Neural cell (in vitro differentiated cells): ENCODE results near the gene TAS2R5. TPM values are rescaled to one million over a fixed set of nuclear protein-coding genes. Genes with fewer than 3 reads are reported as not detected.

Source experiments
- H2AFZ ChIP-seq: fragments of 200-600, 300-800 bp; sonication (generic), shearing (Covaris generic); 2 replicates; pipeline ENCODE4 v1.6.0; 2014; ENCODE audit warnings: low read depth, mild to moderate bottlenecking, antibody characterized with exemption, low read length, moderate library complexity
- H3F3A ChIP-seq: fragments of 200-600 bp; shearing (Covaris generic); 2 replicates; pipeline ENCODE4 v1.6.1; 2016; ENCODE audit warnings: mild to moderate bottlenecking, moderate library complexity, mixed read lengths, antibody characterized with exemption, low read length; ENCODE audit not compliant: insufficient read depth, poor library complexity, severe bottlenecking
- H3K27ac ChIP-seq: fragments of 200-600, 300-800 bp; sonication (generic), shearing (Covaris generic); 2 replicates; pipeline ENCODE4 v1.5.1; 2014; ENCODE audit warnings: mild to moderate bottlenecking, low read length, moderate library complexity
- H3K27me3 ChIP-seq: fragments of 300-800, 200-600 bp; sonication (generic), shearing (Covaris generic); 2 replicates; pipeline ENCODE4 v1.6.0; 2014; ENCODE audit warnings: mild to moderate bottlenecking, low read depth, low read length, moderate library complexity; ENCODE audit not compliant: insufficient read depth
- H3K36me3 ChIP-seq: fragments of 300-800, 200-600 bp; sonication (generic), shearing (Covaris generic); 2 replicates; pipeline ENCODE4 v1.5.1; 2014; ENCODE audit warnings: mild to moderate bottlenecking, antibody characterized with exemption, low read length, moderate library complexity; ENCODE audit not compliant: insufficient read depth
- H3K4me2 ChIP-seq: fragments of 300-800, 200-600 bp; sonication (generic), shearing (Covaris generic); 2 replicates; pipeline ENCODE4 v1.6.0; 2014; ENCODE audit warnings: mild to moderate bottlenecking, low read length
- H3K4me3 ChIP-seq: fragments of 300-800, 200-600 bp; sonication (generic), shearing (Covaris generic); 2 replicates; pipeline ENCODE4 v1.5.1; 2014; ENCODE audit warnings: mild to moderate bottlenecking, low read length, moderate library complexity
- H3K79me2 ChIP-seq: fragments of 200-600 bp; shearing (Covaris generic); replicated peaks from 2 replicates; pipeline ENCODE4 v1.6.0; 2014; ENCODE audit warnings: mild to moderate bottlenecking, low read length, moderate library complexity; ENCODE audit not compliant: insufficient read depth
- H3K9ac ChIP-seq: fragments of 300-800, 200-600 bp; sonication (generic), shearing (Covaris generic); 2 replicates; pipeline ENCODE4 v1.6.1; 2016; ENCODE audit warnings: mild to moderate bottlenecking, low read length, mixed read lengths
- H3K9me2 ChIP-seq: fragments of 200-600 bp; shearing (Covaris generic); 2 replicates; pipeline ENCODE4 v1.6.1; 2016; ENCODE audit warnings: mild to moderate bottlenecking, low read length, mixed read lengths; ENCODE audit not compliant: insufficient read depth
- H3K9me3 ChIP-seq: fragments of 200-600, 300-800 bp; sonication (generic), shearing (Covaris generic); 2 replicates; pipeline ENCODE4 v1.6.1; 2016; ENCODE audit warnings: mild to moderate bottlenecking, mixed run types, low read length, moderate library complexity, mixed read lengths
- H4K20me1 ChIP-seq: fragments of 200-600 bp; shearing (Covaris generic); 2 replicates; pipeline ENCODE4 v1.6.1; 2016; ENCODE audit warnings: mild to moderate bottlenecking, mixed run types; ENCODE audit not compliant: insufficient read depth
- EP300 ChIP-seq: fragments of 450-650 bp; conservative IDR thresholded peaks from 2 replicates; pipeline ENCODE4 v1.6.1; 2014; ENCODE audit warnings: antibody characterized with exemption, mild to moderate bottlenecking, moderate library complexity; ENCODE audit not compliant: poor library complexity, severe bottlenecking
- EZH2 ChIP-seq: fragments of 200-600, 300-800 bp; shearing (Covaris generic), sonication (generic); IDR thresholded peaks from 2 replicates; pipeline ENCODE4 v1.6.1; 2014; ENCODE audit warnings: antibody characterized with exemption, low read length, borderline replicate concordance, mild to moderate bottlenecking; ENCODE audit not compliant: insufficient read depth, poor library complexity, severe bottlenecking
- MXI1 ChIP-seq: fragments of 450-650 bp; conservative IDR thresholded peaks from 2 replicates; pipeline ENCODE4 v1.6.1; 2014; ENCODE audit warnings: antibody characterized with exemption, mild to moderate bottlenecking; ENCODE audit not compliant: poor library complexity, severe bottlenecking
- POLR2AphosphoS5 ChIP-seq: IDR thresholded peaks from 2 replicates; pipeline ENCODE4 v1.6.1; 2012
- RAD21 ChIP-seq: fragments of 450-650 bp; conservative IDR thresholded peaks from 2 replicates; pipeline ENCODE4 v1.6.1; 2014; ENCODE audit warnings: antibody characterized with exemption, mild to moderate bottlenecking, moderate library complexity
- SMC3 ChIP-seq: fragments of 450-650 bp; conservative IDR thresholded peaks from 2 replicates; pipeline ENCODE4 v1.6.1; 2014; ENCODE audit warnings: antibody characterized with exemption, mild to moderate bottlenecking, moderate library complexity; ENCODE audit not compliant: poor library complexity
- TAF1 ChIP-seq: IDR thresholded peaks from 2 replicates; pipeline ENCODE4 v1.6.1; 2012; ENCODE audit warnings: low read depth
- polyA plus RNA-seq: library from polyadenylated mRNA; depleted of rRNA; stranded (reverse); fragments of >200 nt; gene quantifications from 2 replicates; pipeline ENCODE4 v1.2.3, GENCODE V29; 2014
- TF ChIP-seq, protein P1 (sequence below): IDR thresholded peaks from 2 replicates; pipeline ENCODE4 v1.6.1; 2012; ENCODE audit warnings: borderline replicate concordance
- TF ChIP-seq, protein P2 (sequence below): fragments of 450-650 bp; IDR thresholded peaks from 2 replicates; pipeline ENCODE4 v1.5.1; 2014; ENCODE audit warnings: antibody characterized with exemption, mild to moderate bottlenecking, moderate library complexity; ENCODE audit not compliant: poor library complexity, severe bottlenecking

The TAS2R5 gene
- polyA plus RNA-seq, 1 donor from 2014 or later, result 5.1 TPM

DNA sequence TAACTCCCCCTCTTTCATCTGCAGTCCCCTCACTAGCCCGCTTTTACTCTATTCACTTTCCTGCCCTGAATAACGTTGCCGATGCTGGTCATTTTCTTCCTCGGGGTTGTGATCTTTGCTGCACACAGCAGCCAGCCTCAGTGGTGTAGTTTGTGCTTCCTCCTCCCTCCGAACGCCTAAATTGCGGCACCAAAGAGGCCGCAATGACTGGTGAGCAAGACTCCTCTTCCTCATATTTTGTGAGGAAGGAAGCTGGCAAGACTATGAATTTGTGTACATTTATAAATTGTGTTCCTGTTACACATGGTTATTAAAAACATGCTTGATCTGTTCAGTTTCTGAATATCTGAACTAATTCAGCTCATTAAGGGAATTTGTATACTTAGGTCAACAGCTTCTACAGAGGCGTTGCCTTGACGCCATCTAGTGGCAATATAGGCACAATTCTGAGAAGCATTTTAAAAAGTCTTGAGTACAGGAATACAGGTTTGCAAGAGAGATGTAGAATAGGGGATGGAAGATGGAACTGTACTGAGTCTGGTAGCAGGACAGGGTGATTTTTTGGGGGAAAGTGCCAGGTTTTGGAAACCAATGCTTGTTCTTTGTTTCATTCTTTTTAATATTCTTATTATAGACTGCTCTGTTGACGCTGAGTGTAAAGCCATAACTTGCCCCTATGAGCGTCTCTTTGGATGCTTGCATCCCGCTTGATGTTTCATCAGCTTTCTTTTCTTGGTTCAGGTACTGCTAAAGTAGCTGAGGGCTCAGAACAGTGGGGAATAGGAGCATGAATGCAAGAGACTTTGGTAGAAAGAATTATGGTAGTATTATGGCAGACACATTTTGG lies 4.1 kb upstream of the TAS2R5 start:
- Histone ChIP-seq H3K27me3 (no peaks in the 10 kb centered on the region), H3K4me3 (no peak overlapping the region), H3F3A (no peaks in the 10 kb centered on the region), H3K9me3 (no peaks in the 10 kb centered on the region), H3K9ac (no peak overlapping the region), H3K9me2 (no peaks in the 10 kb centered on the region), H3K4me2 (no peak overlapping the region), H3K36me3 (no peaks in the 10 kb centered on the region), H3K27ac (no peak overlapping the region), H3K79me2 (no peaks in the 10 kb centered on the region), H4K20me1 (no peaks in the 10 kb centered on the region), H2AFZ (no peak overlapping the region)
- TF ChIP-seq RAD21 (peak; percentile 63), SMC3 (peak; percentile 64), POLR2AphosphoS5 (no peak), TAF1 (no peak), EP300 (no peak), EZH2 (no peak)
- TF ChIP-seq, protein P1, sequence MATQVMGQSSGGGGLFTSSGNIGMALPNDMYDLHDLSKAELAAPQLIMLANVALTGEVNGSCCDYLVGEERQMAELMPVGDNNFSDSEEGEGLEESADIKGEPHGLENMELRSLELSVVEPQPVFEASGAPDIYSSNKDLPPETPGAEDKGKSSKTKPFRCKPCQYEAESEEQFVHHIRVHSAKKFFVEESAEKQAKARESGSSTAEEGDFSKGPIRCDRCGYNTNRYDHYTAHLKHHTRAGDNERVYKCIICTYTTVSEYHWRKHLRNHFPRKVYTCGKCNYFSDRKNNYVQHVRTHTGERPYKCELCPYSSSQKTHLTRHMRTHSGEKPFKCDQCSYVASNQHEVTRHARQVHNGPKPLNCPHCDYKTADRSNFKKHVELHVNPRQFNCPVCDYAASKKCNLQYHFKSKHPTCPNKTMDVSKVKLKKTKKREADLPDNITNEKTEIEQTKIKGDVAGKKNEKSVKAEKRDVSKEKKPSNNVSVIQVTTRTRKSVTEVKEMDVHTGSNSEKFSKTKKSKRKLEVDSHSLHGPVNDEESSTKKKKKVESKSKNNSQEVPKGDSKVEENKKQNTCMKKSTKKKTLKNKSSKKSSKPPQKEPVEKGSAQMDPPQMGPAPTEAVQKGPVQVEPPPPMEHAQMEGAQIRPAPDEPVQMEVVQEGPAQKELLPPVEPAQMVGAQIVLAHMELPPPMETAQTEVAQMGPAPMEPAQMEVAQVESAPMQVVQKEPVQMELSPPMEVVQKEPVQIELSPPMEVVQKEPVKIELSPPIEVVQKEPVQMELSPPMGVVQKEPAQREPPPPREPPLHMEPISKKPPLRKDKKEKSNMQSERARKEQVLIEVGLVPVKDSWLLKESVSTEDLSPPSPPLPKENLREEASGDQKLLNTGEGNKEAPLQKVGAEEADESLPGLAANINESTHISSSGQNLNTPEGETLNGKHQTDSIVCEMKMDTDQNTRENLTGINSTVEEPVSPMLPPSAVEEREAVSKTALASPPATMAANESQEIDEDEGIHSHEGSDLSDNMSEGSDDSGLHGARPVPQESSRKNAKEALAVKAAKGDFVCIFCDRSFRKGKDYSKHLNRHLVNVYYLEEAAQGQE, result no peak
- TF ChIP-seq, protein P2, sequence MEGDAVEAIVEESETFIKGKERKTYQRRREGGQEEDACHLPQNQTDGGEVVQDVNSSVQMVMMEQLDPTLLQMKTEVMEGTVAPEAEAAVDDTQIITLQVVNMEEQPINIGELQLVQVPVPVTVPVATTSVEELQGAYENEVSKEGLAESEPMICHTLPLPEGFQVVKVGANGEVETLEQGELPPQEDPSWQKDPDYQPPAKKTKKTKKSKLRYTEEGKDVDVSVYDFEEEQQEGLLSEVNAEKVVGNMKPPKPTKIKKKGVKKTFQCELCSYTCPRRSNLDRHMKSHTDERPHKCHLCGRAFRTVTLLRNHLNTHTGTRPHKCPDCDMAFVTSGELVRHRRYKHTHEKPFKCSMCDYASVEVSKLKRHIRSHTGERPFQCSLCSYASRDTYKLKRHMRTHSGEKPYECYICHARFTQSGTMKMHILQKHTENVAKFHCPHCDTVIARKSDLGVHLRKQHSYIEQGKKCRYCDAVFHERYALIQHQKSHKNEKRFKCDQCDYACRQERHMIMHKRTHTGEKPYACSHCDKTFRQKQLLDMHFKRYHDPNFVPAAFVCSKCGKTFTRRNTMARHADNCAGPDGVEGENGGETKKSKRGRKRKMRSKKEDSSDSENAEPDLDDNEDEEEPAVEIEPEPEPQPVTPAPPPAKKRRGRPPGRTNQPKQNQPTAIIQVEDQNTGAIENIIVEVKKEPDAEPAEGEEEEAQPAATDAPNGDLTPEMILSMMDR, result peak; percentile 74

DNA sequence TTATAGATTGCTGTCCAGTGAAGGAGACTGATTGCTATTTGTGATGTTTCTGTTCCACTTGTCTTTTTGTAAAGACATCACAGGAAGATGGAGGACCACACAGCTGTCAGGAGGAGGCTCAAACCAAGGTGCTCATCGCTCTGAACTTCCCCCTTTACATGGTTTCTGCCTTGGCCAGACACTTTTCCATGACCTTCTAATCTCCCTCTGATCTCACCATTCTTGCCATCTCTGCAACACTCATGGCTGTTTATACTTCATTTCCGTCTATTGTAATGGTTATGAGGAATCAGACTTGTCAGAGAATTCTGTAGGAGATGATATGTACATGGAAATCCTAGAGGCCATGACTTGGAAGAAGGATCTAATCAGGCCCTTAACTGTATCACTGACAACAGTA lies 1.7 kb upstream of the TAS2R5 start:
- no peak overlapping the region for H3K9ac ChIP-seq
- no peaks in the 10 kb centered on the region for H4K20me1 ChIP-seq
- TF ChIP-seq MXI1 (no peak), RAD21 (no peak), EZH2 (no peak), SMC3 (no peak)
- no peaks in the 10 kb centered on the region for H3F3A ChIP-seq
- no peaks in the 10 kb centered on the region for H3K27me3 ChIP-seq
- H3K27ac ChIP-seq, result no peak overlapping the region
- no peaks in the 10 kb centered on the region for H3K9me2 ChIP-seq
- H3K36me3 ChIP-seq, result no peaks in the 10 kb centered on the region
- no peaks in the 10 kb centered on the region for H3K9me3 ChIP-seq
- H3K79me2 ChIP-seq, result no peaks in the 10 kb centered on the region
- no peak overlapping the region for H2AFZ ChIP-seq
- no peak overlapping the region for H3K4me2 ChIP-seq
- no peak overlapping the region for H3K4me3 ChIP-seq
